Neural cell (in vitro differentiated cells): ENCODE measurements around the gene DLK2. TPM values are rescaled to one million over a fixed set of nuclear protein-coding genes. Genes with fewer than 3 reads are reported as not detected.
A peak's percentile ranks its signal among the peaks of the same experiment; 100 is the strongest.

Experiments
- H2AFZ ChIP-seq: fragments of 200-600, 300-800 bp; sonication (generic), shearing (Covaris generic); 2 replicates; pipeline ENCODE4 v1.6.0; 2014; ENCODE audit warnings: low read depth, mild to moderate bottlenecking, antibody characterized with exemption, low read length, moderate library complexity
- H3F3A ChIP-seq: fragments of 200-600 bp; shearing (Covaris generic); 2 replicates; pipeline ENCODE4 v1.6.1; 2016; ENCODE audit warnings: mild to moderate bottlenecking, moderate library complexity, mixed read lengths, antibody characterized with exemption, low read length; ENCODE audit not compliant: insufficient read depth, poor library complexity, severe bottlenecking
- H3K27ac ChIP-seq: fragments of 200-600, 300-800 bp; sonication (generic), shearing (Covaris generic); 2 replicates; pipeline ENCODE4 v1.5.1; 2014; ENCODE audit warnings: mild to moderate bottlenecking, low read length, moderate library complexity
- H3K27me3 ChIP-seq: fragments of 300-800, 200-600 bp; sonication (generic), shearing (Covaris generic); 2 replicates; pipeline ENCODE4 v1.6.0; 2014; ENCODE audit warnings: mild to moderate bottlenecking, low read depth, low read length, moderate library complexity; ENCODE audit not compliant: insufficient read depth
- H3K36me3 ChIP-seq: fragments of 300-800, 200-600 bp; sonication (generic), shearing (Covaris generic); 2 replicates; pipeline ENCODE4 v1.5.1; 2014; ENCODE audit warnings: mild to moderate bottlenecking, antibody characterized with exemption, low read length, moderate library complexity; ENCODE audit not compliant: insufficient read depth
- H3K4me2 ChIP-seq: fragments of 300-800, 200-600 bp; sonication (generic), shearing (Covaris generic); 2 replicates; pipeline ENCODE4 v1.6.0; 2014; ENCODE audit warnings: mild to moderate bottlenecking, low read length
- H3K4me3 ChIP-seq: fragments of 300-800, 200-600 bp; sonication (generic), shearing (Covaris generic); 2 replicates; pipeline ENCODE4 v1.5.1; 2014; ENCODE audit warnings: mild to moderate bottlenecking, low read length, moderate library complexity
- H3K79me2 ChIP-seq: fragments of 200-600 bp; shearing (Covaris generic); replicated peaks from 2 replicates; pipeline ENCODE4 v1.6.0; 2014; ENCODE audit warnings: mild to moderate bottlenecking, low read length, moderate library complexity; ENCODE audit not compliant: insufficient read depth
- H3K9ac ChIP-seq: fragments of 300-800, 200-600 bp; sonication (generic), shearing (Covaris generic); 2 replicates; pipeline ENCODE4 v1.6.1; 2016; ENCODE audit warnings: mild to moderate bottlenecking, low read length, mixed read lengths
- H3K9me2 ChIP-seq: fragments of 200-600 bp; shearing (Covaris generic); 2 replicates; pipeline ENCODE4 v1.6.1; 2016; ENCODE audit warnings: mild to moderate bottlenecking, low read length, mixed read lengths; ENCODE audit not compliant: insufficient read depth
- H3K9me3 ChIP-seq: fragments of 200-600, 300-800 bp; sonication (generic), shearing (Covaris generic); 2 replicates; pipeline ENCODE4 v1.6.1; 2016; ENCODE audit warnings: mild to moderate bottlenecking, mixed run types, low read length, moderate library complexity, mixed read lengths
- H4K20me1 ChIP-seq: fragments of 200-600 bp; shearing (Covaris generic); 2 replicates; pipeline ENCODE4 v1.6.1; 2016; ENCODE audit warnings: mild to moderate bottlenecking, mixed run types; ENCODE audit not compliant: insufficient read depth
- EP300 ChIP-seq: fragments of 450-650 bp; conservative IDR thresholded peaks from 2 replicates; pipeline ENCODE4 v1.6.1; 2014; ENCODE audit warnings: antibody characterized with exemption, mild to moderate bottlenecking, moderate library complexity; ENCODE audit not compliant: poor library complexity, severe bottlenecking
- EZH2 ChIP-seq: fragments of 200-600, 300-800 bp; shearing (Covaris generic), sonication (generic); IDR thresholded peaks from 2 replicates; pipeline ENCODE4 v1.6.1; 2014; ENCODE audit warnings: antibody characterized with exemption, low read length, borderline replicate concordance, mild to moderate bottlenecking; ENCODE audit not compliant: insufficient read depth, poor library complexity, severe bottlenecking
- MXI1 ChIP-seq: fragments of 450-650 bp; conservative IDR thresholded peaks from 2 replicates; pipeline ENCODE4 v1.6.1; 2014; ENCODE audit warnings: antibody characterized with exemption, mild to moderate bottlenecking; ENCODE audit not compliant: poor library complexity, severe bottlenecking
- POLR2AphosphoS5 ChIP-seq: IDR thresholded peaks from 2 replicates; pipeline ENCODE4 v1.6.1; 2012
- RAD21 ChIP-seq: fragments of 450-650 bp; conservative IDR thresholded peaks from 2 replicates; pipeline ENCODE4 v1.6.1; 2014; ENCODE audit warnings: antibody characterized with exemption, mild to moderate bottlenecking, moderate library complexity
- SMC3 ChIP-seq: fragments of 450-650 bp; conservative IDR thresholded peaks from 2 replicates; pipeline ENCODE4 v1.6.1; 2014; ENCODE audit warnings: antibody characterized with exemption, mild to moderate bottlenecking, moderate library complexity; ENCODE audit not compliant: poor library complexity
- TAF1 ChIP-seq: IDR thresholded peaks from 2 replicates; pipeline ENCODE4 v1.6.1; 2012; ENCODE audit warnings: low read depth
- polyA plus RNA-seq: library from polyadenylated mRNA; depleted of rRNA; stranded (reverse); fragments of >200 nt; gene quantifications from 2 replicates; pipeline ENCODE4 v1.2.3, GENCODE V29; 2014
- TF ChIP-seq, protein P1 (sequence below): IDR thresholded peaks from 2 replicates; pipeline ENCODE4 v1.6.1; 2012; ENCODE audit warnings: borderline replicate concordance
- TF ChIP-seq, protein P2 (sequence below): fragments of 450-650 bp; IDR thresholded peaks from 2 replicates; pipeline ENCODE4 v1.5.1; 2014; ENCODE audit warnings: antibody characterized with exemption, mild to moderate bottlenecking, moderate library complexity; ENCODE audit not compliant: poor library complexity, severe bottlenecking

Gene DLK2
- polyA plus RNA-seq, 1 donor from 2014 or later, result 19.8 TPM

DNA sequence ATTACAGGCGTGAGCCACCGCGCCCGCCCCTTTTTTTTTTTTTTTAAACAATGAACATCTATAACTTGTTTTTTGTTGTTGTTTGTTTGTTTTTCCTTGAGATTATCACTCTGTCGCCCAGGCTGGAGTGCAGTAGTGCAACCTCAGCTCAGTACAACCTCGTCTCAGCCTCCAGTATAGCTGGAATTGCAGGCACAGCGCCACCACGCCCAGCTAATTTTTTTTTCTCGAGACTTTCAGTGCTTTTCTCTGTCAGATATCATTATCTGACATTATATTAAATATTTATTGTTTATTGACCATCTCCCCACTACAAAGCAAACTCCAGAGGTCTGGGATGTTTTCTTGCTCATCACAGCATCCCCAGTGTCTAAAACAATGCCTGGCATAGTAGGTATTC, 2.3 kb upstream of the DLK2 start:
- H3F3A ChIP-seq, result no peaks in the 10 kb centered on the region
- no peak overlapping the region for H3K4me3 ChIP-seq
- H3K9ac ChIP-seq, result no peak overlapping the region
- no peak overlapping the region for H3K4me2 ChIP-seq
- H3K79me2 ChIP-seq, result no peaks in the 10 kb centered on the region
- H3K27me3 ChIP-seq, result peaks cover 3% of the 10 kb centered on the region
- no peak overlapping the region for H2AFZ ChIP-seq
- H3K9me3 ChIP-seq, result no peaks in the 10 kb centered on the region
- no peaks in the 10 kb centered on the region for H4K20me1 ChIP-seq
- no peaks in the 10 kb centered on the region for H3K36me3 ChIP-seq
- no peaks in the 10 kb centered on the region for H3K9me2 ChIP-seq
- H3K27ac ChIP-seq, result no peak overlapping the region
- TF ChIP-seq RAD21 (no peak), SMC3 (no peak), TAF1 (no peak), EP300 (no peak), MXI1 (no peak), EZH2 (no peak), POLR2AphosphoS5 (no peak)
- TF ChIP-seq, protein P1, sequence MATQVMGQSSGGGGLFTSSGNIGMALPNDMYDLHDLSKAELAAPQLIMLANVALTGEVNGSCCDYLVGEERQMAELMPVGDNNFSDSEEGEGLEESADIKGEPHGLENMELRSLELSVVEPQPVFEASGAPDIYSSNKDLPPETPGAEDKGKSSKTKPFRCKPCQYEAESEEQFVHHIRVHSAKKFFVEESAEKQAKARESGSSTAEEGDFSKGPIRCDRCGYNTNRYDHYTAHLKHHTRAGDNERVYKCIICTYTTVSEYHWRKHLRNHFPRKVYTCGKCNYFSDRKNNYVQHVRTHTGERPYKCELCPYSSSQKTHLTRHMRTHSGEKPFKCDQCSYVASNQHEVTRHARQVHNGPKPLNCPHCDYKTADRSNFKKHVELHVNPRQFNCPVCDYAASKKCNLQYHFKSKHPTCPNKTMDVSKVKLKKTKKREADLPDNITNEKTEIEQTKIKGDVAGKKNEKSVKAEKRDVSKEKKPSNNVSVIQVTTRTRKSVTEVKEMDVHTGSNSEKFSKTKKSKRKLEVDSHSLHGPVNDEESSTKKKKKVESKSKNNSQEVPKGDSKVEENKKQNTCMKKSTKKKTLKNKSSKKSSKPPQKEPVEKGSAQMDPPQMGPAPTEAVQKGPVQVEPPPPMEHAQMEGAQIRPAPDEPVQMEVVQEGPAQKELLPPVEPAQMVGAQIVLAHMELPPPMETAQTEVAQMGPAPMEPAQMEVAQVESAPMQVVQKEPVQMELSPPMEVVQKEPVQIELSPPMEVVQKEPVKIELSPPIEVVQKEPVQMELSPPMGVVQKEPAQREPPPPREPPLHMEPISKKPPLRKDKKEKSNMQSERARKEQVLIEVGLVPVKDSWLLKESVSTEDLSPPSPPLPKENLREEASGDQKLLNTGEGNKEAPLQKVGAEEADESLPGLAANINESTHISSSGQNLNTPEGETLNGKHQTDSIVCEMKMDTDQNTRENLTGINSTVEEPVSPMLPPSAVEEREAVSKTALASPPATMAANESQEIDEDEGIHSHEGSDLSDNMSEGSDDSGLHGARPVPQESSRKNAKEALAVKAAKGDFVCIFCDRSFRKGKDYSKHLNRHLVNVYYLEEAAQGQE, result no peak
- TF ChIP-seq, protein P2, sequence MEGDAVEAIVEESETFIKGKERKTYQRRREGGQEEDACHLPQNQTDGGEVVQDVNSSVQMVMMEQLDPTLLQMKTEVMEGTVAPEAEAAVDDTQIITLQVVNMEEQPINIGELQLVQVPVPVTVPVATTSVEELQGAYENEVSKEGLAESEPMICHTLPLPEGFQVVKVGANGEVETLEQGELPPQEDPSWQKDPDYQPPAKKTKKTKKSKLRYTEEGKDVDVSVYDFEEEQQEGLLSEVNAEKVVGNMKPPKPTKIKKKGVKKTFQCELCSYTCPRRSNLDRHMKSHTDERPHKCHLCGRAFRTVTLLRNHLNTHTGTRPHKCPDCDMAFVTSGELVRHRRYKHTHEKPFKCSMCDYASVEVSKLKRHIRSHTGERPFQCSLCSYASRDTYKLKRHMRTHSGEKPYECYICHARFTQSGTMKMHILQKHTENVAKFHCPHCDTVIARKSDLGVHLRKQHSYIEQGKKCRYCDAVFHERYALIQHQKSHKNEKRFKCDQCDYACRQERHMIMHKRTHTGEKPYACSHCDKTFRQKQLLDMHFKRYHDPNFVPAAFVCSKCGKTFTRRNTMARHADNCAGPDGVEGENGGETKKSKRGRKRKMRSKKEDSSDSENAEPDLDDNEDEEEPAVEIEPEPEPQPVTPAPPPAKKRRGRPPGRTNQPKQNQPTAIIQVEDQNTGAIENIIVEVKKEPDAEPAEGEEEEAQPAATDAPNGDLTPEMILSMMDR, result no peak

DNA sequence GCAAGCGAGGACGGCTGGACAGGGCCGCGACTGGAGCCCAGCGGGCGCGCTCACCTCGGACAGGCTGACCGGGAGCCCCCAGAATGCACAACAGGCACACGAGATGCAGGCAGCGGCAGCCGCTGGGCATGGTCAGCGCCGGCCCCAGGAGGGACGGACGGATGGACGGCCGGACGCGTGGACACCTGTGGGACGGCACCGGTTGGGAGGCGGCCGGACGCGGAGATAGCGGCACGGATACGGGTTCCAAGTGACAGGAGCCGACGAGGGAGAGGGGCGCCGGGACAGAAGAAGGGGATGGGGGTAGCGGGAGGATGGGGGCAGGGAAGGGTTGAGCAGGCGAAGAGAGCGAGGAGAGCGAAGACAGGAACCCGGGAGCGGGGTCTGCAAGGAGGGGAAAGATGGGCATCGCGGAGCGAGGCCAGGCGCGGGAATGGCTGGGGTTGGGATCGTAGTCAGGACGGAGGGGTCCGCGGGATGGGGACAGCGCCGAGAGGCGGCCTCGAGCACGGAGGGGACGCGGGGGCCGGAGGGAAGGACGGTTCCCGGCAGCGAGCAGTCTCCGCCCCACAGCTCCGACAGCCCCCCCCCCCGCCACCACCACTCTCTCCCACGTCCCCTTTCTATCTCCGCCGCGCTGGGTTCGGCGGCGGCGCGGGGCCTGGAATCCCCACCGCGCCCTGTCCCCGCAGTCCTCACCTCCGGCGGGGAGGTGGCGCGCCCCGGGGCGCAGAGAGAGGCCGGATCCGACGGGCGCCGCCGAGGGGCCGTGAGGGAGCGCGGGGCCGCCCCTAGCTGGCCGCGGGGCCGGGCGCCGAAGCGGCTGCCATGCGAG, 435 bp downstream of the DLK2 start:
- H3K9me2 ChIP-seq, result no peaks in the 10 kb centered on the region
- peak overlapping the region; percentile 73 for H3K4me2 ChIP-seq
- H3K9me3 ChIP-seq, result no peaks in the 10 kb centered on the region
- no peaks in the 10 kb centered on the region for H4K20me1 ChIP-seq
- no peaks in the 10 kb centered on the region for H3K36me3 ChIP-seq
- peak overlapping the region; percentile 84 for H3K9ac ChIP-seq
- H3F3A ChIP-seq, result no peaks in the 10 kb centered on the region
- peak overlapping the region; percentile 48 for H2AFZ ChIP-seq
- peak overlapping the region; percentile 99 for H3K4me3 ChIP-seq
- H3K27ac ChIP-seq, result peak overlapping the region; percentile 69
- no peaks in the 10 kb centered on the region for H3K79me2 ChIP-seq
- TF ChIP-seq TAF1, result no peak
- TF ChIP-seq EZH2, result no peak
- TF ChIP-seq, protein P2, result peak; percentile 24
- TF ChIP-seq POLR2AphosphoS5, result peak; percentile 23
- TF ChIP-seq SMC3, result peak; percentile 83
- TF ChIP-seq, protein P1, result no peak
- peak; percentile 27 for TF ChIP-seq MXI1
- TF ChIP-seq EP300, result no peak
- TF ChIP-seq RAD21, result peak; percentile 67
- H3K27me3 ChIP-seq, result peaks cover 2% of the 10 kb centered on the region
